HL-60/S4 treated with phorbol 12-myristate 13-acetate at 8.2 ng/mL for 4 days and 3 days (cell line): Measurements from ENCODE around the gene SH3GL1.

Experiments used
- in situ Hi-C: fragments of 300-500 bp; cut with MboI; formaldehyde crosslinking; loops from 2 replicates; pipeline ENCODE4 v1.15.0; 2022; ENCODE audit warnings: low sequenced_read_pairs

SH3GL1 gene

DNA sequence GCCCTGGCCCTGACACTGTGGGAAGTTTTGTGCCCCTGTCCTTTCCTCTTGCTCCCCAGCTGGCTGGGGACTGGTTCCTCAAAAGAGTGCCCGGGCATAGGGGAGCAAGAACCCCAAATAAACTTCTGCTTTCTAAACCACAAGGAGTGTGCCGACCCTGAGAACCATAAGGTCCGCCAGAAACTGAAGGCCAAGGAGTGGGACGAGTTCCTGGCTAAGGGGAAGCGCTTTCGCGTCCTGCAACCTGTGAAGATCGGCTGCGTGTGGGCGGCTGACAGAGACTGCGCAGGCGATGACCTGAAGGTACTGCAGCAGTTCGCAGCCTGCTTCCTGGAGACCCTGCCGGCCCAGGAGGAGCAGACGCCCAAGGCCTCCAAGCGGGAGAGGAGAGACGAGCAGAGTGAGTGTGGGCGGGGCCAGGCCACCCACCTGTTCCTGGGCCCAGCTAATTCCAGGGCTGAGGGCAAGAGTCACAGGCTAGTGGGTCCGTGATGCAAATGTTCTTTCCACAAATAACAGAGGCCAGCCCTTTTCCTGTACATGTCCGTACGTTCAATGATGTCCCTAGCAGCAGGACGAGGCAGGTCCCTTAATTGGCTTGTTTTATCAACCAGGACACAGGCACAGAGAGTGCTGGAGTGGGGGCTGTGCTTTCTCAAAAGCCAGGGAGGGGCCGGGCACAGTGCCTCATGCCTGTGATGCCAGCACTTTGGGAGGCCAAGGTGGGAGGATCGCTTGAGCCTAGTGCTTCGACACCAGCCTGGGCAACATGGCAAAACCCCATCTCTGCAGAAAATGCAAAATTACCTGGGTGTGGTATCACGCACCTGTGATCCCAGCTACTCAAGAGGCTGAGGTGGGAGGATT is 31.7 kb upstream of the SH3GL1 start:
- in situ Hi-C loops: no loop called here

DNA sequence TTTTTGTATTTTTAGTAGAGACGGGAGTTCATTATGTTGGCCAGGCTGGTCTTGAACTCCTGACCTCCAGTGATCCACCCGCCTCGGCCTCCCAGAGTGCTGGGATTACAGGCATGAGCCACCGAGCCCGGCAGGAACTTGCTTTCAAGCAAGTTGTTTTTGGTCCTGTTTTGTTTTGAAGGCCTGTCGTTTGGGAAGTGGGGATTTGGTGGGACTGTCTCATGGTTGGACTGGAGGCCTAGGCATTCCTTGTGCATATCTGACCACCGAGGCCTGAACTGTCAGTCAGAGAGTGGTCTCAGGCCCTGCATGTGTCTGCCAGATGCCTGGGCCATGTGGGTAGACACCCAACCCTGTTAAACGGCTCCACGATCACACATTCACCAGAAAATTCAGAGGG is 30.9 kb upstream of the SH3GL1 start:
- in situ Hi-C loops: no loop called here

DNA sequence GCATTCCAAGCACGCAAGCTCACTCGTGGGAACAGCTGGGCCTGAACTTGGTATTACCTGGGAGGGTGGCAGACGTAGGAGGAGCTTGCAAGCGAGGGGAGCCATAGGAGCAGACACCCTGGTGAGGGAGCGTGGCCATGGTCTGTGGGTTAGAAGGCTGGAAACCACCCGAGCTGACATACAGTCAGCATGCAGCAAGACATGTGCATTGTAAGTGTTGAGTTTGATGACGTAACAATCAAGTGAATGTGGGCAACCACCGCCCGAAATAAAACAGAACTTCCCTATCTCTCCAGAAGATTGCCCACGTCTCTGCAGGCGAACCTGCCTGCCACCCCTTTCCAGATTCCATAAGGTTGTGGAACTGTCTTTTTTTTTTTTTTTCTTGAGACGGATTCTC is 30.4 kb upstream of the SH3GL1 start:
- in situ Hi-C loops: no loop called here

DNA sequence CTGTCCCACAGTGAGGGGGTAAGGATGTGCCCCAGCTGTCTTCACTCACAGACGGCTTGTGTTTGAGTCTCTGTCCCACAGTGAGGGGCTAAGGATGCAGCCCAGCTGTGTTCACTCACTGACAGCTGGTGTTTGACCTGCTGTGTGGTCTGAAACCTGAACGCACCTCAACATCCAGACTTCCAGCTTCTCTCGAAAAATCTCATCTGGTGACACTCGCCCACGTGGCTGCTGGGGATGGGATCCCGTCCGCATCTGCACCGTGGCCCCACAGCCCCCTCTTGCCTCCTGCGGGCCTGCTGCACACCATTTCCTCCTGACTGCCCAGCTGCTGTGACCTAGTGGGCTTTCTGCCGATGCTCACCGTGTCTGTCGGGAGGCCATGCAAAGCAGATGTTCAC is 29.4 kb upstream of the SH3GL1 start:
- in situ Hi-C loops: no loop called here

DNA sequence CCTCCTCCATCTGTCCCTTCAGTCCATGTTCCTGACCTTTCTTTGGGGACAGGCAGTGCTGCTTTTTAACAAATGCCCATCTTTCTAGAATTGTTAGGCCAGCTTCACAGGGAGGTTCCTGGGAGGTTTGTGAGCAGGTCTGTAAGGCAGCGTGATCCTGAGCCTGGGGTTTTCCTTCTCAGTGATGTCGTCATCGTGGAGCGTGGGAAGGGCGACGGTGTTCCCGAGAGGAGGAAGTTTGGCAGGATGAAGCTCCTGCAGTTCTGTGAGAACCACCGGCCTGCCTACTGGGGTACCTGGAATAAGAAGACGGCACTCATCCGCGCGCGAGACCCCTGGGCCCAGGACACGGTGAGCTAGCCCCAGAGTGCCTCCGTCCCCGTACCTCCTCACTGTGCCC is 28.9 kb upstream of the SH3GL1 start:
- in situ Hi-C loops: no loop called here

DNA sequence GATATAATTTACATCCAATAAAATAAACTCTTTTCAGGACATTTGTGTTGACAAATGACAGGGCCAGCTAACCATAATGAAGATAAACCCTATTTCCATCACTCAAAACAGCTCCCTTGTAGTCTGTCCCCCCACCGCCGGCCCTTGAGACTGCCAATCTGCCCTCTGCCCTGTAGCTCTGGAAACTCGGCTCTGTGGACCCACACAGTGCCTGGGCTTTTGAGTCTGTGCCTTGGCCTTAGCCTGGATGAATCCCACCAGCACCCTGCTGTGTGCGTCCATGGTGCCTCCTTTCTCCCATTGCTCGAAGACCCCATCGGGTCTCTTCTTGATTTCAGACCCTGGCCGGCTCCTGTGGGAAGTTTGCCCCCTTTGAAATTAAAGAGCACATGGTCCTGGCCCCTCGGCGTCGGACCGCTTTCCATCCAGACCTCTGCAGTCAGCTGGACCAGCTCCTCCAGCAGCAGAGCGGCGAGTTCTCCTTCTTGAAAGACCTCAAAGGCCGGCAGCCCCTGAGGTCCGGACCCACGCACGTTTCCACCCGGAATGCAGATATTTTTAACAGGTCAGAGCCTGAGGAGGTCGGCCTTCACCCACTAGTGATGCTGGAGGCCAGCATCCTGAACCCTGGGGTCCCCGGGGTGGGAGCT is 28.1 kb upstream of the SH3GL1 start:
- in situ Hi-C loops: no loop called here

DNA sequence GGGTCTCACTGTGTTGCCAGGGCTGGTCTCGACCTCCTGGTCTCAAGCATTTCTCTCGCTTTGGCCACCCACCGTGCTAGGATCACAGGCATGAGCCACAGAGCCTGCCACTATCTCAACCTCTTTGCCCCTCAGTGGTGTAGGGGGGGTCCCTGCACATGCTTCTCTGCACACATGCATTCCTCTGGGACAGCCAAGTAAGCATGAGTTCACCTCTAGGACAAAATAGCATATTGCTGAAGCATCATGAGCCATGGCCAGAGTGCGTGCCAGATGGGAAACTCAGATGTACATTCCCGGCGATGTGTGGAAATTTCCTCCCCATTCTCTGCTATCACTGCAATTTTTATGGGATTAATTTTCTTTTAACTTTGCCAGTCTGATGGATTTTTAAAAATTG is 25.2 kb upstream of the SH3GL1 start:
- in situ Hi-C loops: no loop called here

DNA sequence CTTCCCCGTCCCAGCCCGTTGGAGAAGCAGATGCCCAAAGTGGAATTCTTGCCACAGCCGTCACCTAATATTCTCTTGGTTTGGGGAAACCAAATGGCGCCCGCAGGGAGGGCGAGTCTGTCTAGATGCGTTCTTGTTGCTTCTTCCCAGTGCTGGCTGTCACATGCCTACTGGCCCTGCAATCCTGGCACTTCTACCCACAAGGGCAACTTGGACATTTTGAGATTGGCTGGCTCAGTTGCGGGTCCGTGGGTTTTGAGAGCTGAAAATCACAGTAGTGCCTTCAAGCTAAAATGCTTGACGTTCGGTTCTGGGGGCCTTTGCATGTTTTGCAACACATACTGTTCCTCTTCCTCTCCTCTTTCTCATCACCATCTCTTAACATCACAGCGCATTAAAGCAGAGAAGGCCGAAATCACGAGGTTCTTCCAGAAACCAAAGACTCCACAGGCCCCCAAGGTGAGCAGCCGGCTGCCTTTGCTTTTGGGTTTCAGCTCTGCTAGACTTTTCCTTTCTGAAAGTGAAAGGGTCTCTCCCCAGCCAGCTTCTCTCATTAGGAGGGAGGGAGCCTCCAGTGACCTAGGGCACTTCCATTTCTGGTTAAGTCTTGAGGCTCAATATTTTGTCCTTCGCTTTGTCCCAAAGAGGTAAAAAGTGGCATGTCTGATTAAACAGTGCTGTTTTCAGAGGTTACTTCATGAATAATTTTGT is 23.2 kb upstream of the SH3GL1 start:
- in situ Hi-C loops: no loop called here

DNA sequence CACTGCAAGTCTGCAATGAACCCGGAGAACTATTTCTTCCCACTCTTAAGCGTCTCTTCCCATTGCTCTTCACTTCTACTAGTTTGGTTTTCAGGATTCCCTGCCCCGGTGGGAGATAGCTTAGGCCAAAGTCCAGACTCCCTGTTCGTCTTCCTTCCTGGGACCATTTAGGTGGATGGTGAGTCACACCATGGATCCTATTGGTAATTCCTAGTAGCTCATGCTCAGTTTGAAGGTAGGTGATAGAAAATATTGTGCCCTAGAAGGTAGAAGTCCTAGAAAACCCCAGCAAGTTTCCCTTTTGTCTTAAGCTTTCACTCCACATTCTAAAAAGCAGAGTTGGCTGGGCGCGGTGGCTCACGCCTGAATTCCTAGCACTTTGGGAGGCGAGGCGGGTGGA is 15.9 kb upstream of the SH3GL1 start:
- in situ Hi-C loops: no loop called here

DNA sequence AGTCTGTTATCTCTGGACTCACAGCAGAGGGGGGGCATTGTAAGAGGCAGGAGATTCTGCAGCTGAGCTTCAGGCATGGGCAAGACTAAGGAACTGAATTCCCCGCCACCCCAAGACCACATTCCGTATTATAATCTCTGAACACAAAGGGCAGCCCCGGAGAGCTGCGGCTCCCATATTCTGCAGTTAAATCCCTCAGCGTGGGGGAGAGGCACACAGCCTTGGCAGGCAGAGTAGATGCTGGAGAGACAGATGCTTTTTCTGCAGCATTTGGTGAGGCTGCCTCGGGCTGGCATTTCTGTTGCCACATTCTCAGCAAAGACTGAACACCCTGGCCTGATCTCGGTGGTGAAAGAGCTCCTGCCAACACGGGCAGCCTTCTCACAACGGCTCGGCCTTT is 15.0 kb upstream of the SH3GL1 start:
- in situ Hi-C loops: no loop called here

DNA sequence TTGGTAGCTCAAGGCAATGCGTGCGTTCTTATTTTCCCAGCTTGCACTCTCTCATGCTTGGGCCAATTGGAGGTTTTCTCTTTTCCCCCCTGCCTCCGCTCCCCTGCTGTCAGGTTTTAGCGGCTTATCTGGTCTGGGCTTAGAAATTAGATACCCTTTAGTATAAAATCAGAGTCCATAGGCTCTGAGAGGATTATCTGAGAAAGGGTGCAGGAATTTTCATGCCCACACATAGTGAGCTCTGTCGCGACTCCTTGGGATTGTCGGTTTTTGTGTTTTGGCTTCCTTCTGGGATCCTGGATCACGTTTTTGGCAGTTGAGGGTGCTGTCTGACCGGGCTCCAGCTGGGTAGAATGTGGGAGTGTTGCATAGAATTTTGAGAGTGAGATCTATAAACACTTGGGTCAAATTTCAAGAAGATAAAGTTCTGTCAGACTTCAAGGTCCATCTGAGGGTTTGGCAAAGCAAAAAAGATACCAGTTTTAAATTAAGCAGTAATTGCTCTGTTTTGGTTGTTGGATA is 14.5 kb upstream of the SH3GL1 start:
- in situ Hi-C loops: no loop called here

DNA sequence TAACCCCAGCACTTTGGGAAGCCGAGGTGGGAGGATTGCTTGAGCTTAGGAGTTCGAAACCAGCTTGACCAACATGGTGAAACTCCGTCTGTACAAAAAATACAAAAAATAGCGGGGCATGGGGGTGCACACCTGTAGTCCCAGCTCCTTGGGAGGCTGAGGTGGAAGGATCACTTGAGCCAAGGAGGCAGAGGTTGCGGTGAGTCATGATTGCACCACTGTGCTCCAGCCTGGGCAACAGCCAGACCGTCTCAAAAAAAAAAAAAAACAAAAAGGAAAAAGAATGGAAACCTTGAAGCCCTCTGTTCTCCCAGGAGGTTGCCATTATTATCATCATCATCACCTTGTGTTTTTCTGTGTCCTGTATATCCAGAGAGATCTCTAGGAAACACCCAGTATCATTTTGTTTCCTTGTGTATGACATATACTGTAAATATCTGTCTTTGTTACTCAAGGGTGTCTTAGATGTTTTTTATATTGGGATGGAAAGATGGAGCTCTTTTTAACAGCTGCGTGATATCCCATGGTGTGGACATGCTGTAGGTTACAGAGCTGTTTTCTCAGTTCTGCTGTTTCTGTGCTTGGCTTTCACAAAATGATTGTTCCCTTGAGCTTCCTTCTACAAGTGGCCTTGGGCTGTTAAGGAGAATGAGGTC is 13.9 kb upstream of the SH3GL1 start:
- in situ Hi-C loops: no loop called here

DNA sequence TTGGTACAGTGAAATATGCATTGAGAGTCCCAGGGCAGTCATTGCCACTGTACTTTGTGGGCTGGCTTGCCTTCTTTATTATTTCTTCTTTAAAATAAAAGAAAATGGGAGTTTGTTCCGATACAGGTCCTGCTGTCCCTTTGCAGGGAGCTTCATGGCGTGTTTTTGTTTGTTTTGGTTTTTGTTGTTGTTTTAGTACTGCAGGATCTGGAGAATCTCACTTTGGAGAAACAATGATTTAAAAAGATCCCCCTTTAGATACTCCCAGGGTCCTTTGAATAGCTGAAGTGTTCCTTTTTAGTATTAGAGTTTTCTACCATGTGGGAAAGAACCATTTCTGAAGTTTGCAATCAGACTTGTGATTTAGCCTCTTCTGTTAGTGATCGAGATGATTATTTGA is 13.2 kb upstream of the SH3GL1 start:
- in situ Hi-C loops: no loop called here

DNA sequence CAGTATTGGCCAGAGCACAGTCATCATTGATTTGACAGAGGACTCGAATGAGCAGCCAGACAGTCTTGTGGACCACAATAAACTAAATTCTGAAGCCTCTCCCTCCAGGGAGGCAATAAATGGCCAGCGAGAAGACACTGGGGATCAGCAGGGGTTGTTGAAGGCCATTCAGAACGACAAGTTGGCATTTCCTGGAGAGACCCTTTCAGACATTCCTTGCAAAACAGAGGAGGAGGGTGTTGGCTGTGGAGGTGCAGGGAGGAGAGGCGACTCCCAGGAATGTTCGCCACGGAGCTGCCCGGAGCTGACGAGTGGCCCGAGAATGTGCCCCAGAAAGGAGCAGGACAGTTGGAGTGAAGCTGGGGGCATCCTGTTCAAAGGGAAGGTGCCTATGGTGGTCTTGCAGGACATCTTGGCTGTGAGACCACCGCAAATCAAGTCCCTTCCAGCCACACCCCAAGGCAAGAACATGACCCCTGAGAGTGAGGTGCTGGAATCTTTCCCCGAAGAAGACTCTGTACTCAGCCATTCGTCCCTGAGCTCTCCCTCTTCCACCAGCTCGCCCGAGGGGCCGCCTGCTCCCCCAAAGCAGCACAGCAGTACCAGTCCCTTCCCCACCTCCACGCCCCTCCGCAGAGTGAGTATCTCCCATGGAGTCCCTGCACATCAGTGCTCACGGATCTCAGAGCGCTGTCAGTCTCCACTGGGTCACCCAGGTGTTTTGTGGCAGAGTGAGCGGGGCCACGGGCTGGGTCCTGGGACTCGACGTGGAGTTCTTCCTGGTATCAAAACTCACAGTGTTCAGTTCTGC is 9.0 kb upstream of the SH3GL1 start:
- in situ Hi-C loops: no loop called here

DNA sequence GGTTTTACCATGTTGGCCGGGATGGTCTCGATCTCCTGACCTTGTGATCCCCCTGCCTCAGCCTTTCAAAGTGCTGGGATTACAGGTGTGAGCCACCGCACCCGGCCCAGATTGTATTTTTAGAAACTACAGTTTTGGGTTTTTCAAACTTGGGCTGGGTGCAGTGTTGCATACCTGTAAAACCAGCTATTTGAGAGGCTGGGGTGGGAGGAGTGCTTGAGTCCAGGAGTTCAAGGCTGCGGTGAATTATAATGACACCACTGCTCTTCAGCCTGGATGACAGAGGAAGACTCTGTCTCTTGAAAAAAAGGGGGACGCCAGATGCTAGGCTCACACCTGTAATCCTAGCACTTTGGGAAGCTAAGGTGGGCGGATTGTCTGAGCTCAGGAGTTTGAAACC is 6.3 kb upstream of the SH3GL1 start:
- in situ Hi-C loops: no loop called here

DNA sequence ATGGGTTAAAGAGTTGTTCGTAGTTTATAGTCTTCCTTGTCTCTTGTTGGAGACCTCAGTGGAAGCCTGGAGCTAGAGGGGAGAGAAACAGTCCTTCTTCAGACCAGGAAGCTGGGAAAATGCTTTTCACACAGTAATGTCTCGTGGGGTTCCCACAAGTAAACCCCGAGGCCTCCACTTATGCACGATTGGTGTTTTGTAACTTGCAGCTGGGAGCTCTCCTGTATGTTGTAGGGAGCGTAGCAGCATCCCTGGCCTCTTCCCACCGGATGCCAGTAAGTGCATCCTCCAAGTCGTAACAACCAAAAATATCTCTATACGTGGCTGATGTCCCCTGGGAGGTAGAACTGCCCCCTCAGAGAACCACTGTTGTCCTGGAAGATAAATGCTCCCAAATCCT is 5.6 kb upstream of the SH3GL1 start:
- in situ Hi-C loops: no loop called here

DNA sequence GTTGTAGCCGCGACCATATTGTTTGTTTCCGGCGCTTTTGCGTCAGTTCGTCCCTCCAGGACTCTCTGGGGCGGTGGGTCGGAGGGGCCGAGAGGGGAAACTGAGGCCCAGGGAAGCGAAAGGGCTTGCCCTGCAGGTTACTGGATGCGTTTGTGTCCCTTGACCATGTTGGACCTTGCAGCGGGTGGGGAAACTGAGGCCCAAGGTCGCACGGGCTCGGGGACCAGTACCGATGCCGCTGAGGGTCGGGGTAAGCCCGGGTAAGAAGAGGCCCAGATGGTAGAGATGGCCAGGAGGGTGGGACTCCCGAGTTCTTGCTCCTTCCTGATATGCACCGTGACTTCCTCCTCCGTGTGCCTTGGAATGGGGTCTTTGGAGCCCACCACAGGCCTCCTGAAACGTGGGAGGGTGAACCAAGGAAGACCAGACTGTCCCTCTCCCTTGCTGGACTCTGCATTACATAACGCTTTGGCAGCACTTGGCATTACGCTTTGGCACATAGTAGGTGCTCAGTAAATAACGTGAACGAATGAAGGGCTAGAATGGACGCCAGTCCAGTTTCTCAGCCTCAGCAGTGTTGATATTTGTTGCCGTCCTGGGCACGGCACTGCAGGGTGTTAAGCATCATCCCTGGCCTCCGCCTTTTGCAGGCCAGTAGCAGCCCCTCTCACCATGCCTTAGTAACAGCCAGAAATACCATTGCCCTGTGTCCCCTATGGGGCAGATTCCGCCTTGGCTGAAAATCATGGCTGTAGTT is 2.8 kb upstream of the SH3GL1 start:
- in situ Hi-C loops: no loop called here

DNA sequence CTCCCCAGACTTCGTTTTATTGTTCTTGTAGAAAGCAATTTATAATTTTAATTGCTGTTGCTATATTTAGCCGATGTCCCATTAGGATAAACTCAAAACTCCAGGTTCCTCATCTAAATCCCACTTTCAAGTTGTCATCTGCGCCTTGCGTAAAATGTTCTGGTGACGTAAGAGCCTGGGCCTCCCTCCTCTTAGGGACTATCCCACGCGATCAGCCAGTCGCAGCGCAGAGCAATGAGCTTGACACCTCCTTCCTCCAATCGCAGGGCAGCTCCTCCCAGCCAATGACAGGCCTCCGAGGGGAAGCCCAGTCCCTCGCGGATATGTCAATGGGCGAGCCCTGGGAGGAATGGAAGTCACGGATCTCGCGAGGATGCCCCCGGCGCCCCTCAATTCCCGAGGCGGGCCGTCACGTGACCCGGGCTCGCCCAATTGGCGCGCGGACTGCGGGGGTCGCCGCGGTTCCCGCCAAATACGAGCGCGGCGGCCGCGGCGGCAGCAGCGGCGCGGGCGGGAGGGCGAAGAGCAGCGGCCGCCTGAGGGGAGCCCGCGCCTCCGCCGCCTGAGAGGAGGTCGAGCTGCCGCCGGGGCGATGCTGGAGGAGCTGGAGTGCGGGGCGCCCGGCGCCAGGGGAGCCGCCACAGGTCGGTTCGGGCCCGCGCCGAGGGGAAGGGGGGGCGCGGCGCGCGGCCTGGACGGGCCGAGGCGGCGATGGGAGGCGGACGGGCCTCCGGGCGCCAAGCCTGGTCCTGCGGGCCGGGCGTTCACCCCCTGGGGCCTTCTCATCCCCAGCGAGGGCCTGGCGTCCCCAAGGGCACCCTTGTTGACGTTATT is 2.0 kb upstream of the SH3GL1 start, which contains the start of gene CHAF1A:
CHAF1A (plus strand) TSS at position 470 of the 834 bp plus-strand sequence; CDS start at position 593, 123 bp downstream.
- in situ Hi-C loops: no loop called here

DNA sequence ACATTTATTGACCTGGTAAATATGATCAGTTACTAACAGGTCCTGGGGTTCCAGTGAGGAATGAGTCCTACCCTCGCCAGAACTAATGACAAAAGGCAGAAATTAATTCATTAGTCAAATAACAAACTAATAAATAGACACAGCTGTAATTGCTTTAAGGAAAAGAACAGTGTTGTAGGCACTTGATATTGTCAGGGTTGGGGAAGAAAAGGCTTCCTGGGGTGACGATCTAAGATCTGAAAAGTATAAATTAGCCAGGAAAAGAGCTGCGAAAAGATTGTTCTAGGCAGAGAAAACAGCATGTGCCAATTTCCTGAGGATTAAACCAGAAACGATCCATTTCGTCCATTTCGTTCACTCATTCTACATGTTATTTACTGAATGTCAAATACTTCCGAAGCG is 1.4 kb upstream of the SH3GL1 start:
- in situ Hi-C loops: no loop called here
